Measurements from ENCODE around the gene CDK12.
"Not testable (repeated sequence)": the region's sequence is repeated elsewhere in the genome, so short reads cannot be mapped to it uniquely, and the experiment has no call there.

DNA sequence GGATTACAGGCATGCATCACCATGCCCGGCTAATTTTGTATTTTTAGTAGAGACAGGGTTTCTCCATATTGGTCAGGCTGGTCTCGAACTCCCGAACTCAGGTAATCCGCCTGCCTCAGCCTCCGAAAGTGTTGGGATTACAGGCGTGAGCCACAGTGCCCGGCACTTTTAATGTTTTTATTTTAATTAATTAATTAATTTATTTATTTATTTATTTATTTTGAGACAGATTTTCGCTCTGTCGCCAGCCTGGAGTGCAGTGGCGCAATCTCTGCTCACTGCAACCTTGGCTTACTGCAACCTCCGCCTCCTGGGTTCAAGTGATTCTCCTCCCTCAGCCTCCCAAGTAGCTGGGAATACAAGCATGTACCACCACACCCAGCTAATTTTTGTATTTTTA lies 7.3 kb downstream of the CDK12 start:
- TF ChIP-seq ETV6 (conservative IDR thresholded peaks at IDR 0.05 in 1 of 2, IDR thresholded peaks at IDR 0.05 in 1 of 2; ENCODE audit: borderline replicate concordance in 1 of 2, low read depth in 1 of 2); GABPA (IDR thresholded peaks at IDR 0.05; ENCODE audit: low read depth); EP300 (IDR thresholded peaks at IDR 0.05; ENCODE audit: borderline replicate concordance in 1 of 2, control insufficient read depth in 1 of 2, low read depth in 2 of 2, low read length in 2 of 2); NFIC (IDR thresholded peaks at IDR 0.05; ENCODE audit: low read depth, low read length): not testable (repeated sequence)

All from GM12878 (cell line).